Measurements from ENCODE around the gene CPS1.

The CPS1 gene

DNA sequence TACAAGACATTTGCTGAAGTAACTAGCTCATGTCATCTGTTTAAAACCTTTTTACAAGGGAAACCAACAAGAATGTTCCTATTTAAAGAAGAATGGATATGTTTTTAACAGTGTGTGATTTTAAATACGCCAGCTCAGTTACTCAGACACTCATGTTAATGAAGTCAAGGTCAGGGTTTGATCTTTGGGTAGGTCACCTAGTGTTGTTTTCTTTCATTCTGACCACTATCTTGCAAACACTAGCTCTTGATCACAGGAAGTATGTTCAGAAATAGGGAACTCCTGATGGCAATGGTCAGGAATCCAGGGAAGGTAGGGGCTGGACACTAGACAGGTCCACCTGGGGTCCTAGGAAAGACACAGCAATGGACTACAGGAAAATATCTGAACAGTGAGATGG, 116.7 kb downstream of the CPS1 start:
- no peak for DNase-seq

DNA sequence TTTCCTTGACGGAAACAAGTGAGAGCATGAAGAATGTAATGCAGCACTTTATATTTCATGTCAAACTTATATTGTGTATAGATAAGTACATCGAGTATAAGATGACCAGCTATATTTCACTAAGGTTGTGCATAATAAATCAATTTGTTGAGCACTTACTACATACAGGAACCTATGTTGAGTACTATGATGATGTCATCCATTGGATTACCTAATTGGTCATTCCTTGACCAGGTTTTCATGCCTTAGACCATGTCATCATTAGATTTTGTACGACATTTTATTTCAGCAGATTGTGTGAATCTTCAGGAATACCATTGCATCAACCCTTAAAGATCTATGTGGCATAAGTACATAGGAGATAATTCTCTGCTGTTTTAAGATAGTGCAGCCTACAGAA, 119.7 kb downstream of the CPS1 start:
- DNase-seq: no peak

DNA sequence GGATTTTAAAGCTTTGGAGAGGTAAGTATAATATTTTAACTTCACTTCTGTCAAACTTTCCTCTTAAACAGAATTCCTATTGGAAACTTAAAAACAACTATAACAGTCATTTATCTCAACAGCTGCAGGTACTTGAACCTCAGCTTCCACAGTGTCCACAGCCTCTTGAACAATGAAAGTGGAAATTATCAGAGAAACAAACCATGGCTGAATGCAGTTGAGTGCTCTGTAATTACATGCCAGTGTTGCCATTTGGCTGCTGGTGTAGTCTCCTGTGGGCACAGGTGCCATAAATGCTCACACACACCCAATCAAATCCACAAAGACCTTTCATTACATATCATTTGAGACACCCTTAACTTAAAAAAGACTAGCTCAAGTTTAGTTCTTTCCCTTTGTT, 125.1 kb downstream of the CPS1 start:
- DNase-seq: no peak

DNA sequence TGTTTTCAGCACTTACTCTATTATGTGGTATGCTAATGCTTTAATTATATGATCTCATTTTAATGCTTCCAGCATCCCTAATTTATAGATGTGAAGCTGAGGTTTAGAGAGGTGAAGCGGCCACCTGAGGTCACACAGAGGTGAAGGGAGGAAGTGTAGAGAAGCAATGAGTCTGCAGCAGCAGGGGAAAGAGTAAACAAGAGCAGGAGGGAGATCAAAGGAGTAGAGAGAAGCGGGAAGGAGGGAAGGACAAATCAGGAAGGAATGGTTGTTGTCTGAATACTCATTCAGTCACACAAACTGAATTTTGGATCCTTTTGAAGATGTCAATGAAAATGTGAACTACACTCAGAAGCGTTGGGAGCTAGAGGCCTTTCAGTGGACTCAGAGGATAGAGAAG, 130.0 kb downstream of the CPS1 start:
- no peak for DNase-seq

DNA sequence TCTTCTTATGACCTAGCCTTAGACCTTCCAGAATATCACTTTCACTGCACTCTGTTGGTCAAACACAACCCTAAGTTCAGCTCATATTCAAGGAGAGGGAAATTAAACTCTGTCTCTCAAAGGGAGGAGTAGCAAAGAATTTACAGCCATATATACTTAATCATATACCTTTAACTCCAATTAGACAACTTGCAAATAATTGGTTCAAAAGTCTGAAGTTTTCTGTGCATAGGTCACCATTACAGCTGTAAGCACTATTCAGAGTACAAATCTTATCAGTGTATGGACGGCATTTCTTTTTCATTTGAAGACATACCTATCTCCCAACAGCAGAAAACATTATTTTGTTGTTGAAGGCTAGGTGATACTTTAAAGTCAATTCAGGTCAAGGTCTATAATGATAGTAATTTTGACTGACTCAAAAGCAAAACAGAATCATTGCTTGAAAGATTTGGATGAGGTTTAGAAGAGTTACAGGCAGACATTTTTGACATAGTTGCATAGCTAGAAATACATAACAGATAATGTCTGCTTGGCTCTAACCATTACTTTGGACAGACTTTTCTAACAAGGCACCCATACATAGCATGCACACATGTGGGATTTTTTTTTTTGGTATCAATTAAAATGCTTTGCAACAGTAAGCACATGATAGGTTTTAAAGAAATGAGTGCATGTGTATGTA, 131.5 kb downstream of the CPS1 start:
- no peak for DNase-seq

DNA sequence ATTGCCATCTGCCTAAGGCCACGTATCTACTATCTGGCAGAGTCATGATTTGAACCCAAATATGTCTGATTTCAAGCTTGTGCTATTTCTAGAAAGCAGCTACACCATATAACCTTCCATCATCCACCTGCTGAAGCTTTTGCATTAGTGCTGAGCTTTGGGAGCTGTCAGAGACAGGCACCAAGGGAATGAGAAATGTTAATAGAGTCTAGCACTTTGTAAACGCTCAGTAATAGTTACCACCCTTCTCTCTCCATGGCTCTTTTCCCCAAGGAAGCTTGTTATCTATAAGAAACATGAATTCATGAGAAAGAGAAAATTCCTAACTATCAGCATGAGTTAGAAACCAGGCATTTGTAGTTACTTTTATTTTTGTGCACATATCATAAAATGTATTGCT, 151.5 kb downstream of the CPS1 start:
- DNase-seq: no peak

DNA sequence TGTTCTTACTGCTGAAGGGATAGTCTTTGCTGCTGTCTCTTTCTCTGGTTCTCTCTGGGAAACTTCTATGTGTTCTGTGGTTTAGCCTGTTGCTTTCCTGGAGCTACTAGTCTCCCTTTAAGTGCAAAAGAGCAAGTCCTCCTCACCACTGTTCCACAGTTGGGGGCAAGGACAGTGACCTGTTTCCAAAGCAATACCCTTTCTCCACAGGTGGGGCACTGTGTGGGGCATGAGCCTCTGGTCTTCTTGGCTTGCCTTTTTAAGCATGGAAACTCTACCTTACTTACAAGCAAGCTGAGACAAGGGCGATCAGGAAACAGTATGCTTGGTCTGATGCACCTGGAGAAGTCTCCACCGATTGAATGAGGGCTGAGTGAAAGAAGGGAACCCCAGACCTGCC, 156.7 kb downstream of the CPS1 start:
- no peak for DNase-seq

DNA sequence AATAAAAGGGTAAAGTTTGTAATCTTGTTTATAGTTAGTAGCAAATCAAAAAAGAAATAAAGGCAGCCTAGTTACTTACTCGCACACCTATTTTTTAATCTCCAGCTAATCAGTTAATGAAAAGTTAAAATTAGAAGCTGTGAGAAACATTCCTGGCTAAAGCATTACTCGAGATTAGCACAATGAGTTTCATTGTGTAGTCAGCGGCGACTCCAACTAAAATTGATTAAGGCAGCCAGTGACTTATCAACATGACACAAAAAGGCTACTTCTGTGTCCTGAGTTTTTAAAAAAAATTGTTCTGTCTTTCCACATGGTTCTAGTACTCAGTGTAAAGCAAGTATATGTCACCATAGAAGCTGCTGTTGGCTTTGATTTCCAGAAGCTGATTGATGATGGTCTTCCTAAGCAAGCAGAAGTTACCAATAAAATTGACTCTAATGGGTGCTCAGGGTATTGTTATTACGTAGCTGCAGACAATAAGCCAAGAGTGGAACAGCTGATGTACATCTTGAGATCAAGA, 159.2 kb downstream of the CPS1 start:
- DNase-seq: no peak

DNA sequence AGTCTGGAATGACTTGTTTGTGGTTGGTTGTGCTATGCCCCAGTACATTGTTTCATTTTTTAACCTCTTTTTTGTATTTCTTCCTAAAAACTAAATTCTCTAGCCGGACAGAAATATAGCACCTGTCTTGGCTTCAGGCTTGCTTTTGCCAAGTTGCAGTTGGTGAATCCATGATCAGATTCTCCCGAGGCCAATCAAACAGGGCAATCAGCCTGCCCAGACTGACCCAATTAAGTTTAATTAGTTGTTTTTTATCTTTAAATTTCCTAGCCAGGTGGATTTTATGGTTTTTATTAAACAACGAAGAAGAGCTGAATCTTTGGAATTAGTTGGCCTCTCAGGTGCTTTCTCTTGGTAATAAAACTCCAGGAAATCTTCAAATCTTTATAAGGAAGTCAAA, 162.1 kb downstream of the CPS1 start:
- no peak for DNase-seq

DNA sequence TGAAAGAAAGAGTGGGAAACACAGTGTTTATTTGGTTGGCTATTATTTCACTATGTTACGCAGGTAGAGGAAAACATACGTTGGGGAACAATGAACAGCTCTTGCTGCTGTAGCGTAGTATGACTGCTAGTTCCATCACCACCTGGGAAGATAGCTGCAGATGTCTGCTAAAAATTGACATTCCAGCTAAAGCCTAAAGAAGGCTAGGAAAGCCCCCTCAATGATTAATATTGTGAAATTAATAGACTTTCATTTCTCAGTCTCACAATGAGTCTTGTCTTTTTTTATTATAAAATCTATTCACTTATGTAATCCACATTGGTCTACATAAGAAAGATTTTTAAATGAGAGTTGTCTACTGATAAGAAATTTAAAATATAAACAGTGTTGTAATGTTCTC, 165.7 kb downstream of the CPS1 start:
- DNase-seq: no peak

DNA sequence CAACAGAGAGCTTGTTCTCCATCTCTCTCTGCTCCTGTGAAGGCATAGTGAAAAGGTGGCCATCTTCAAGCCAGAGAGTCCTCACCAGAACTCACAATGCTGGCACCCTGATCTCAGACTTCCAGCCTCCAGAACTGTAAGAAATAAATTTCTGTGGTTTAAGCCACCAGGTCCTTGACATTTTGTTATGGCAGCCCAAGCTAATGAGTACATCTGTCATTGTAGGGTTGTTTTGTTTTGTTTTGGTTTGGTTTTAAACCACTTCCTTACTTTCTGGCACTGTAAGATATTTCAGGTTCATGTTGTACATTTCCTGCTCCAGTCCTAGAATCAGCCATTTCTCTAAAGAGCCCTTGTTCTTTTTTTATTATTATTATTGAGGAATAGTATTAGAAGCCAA, 171.2 kb downstream of the CPS1 start:
- no peak for DNase-seq
